DMS79 treated with DMSO at 0.1 percent for 48 hours (cell line): ENCODE data around the gene ZNHIT3.
A peak's percentile ranks its signal among the peaks of the same experiment; 100 is the strongest.

Source experiments
- DNase-seq: peaks from one replicate; lab custom pipeline; 2025; lab: John Stamatoyannopoulos, UW

The ZNHIT3 gene

GRCh38 chr17:36512641-36513040 lies 26.2 kb downstream of the ZNHIT3 start:
- no peak for DNase-seq

- no peak for DNase-seq
These were observed 28.4 kb downstream of the ZNHIT3 start for GRCh38 chr17:36514856-36515255.

- DNase-seq = no peak
These were observed 29.4 kb downstream of the ZNHIT3 start for GRCh38 chr17:36515837-36516236.

- no peak for DNase-seq
These were observed 36.6 kb downstream of the ZNHIT3 start for GRCh38 chr17:36523113-36523512.

GRCh38 chr17:36524428-36524876 lies 38.0 kb downstream of the ZNHIT3 start:
- DNase-seq = no peak

- DNase-seq = no peak
These were observed 38.6 kb downstream of the ZNHIT3 start for GRCh38 chr17:36525113-36525512.

- DNase-seq = no peak
These were observed 39.4 kb downstream of the ZNHIT3 start for GRCh38 chr17:36525888-36526287.

- DNase-seq = no peak
These were observed 41.3 kb downstream of the ZNHIT3 start for GRCh38 chr17:36527621-36528250.

GRCh38 chr17:36529121-36529520 lies 42.6 kb downstream of the ZNHIT3 start:
- no peak for DNase-seq

GRCh38 chr17:36532435-36532975 lies 46.0 kb downstream of the ZNHIT3 start:
- DNase-seq = no peak

- DNase-seq = peak; percentile 77
These were observed 47.7 kb downstream of the ZNHIT3 start for GRCh38 chr17:36533935-36534839.

- DNase-seq = peak; percentile 89
These were observed 48.6 kb downstream of the ZNHIT3 start, which contains the start of the genes MYO19 and PIGW for GRCh38 chr17:36534840-36535668. MYO19 (minus strand) TSS chr17:36534868; CDS start chr17:36532538, 2,330 bp downstream. PIGW (plus strand) TSS chr17:36534987; CDS start chr17:36537102, 2,115 bp downstream.

- DNase-seq = peak; percentile 30
These were observed 49.2 kb downstream of the ZNHIT3 start for GRCh38 chr17:36535669-36536081.

- no peak for DNase-seq
These were observed 54.2 kb downstream of the ZNHIT3 start for GRCh38 chr17:36540696-36541095.

GRCh38 chr17:36542755-36543154 lies 56.3 kb downstream of the ZNHIT3 start:
- no peak for DNase-seq

- DNase-seq = peak; percentile 63
These were observed 57.5 kb downstream of the ZNHIT3 start for GRCh38 chr17:36544044-36544306.

- DNase-seq = peak; percentile 74
These were observed 58.0 kb downstream of the ZNHIT3 start, which contains the start of gene GGNBP2 for GRCh38 chr17:36544307-36545076. GGNBP2 (plus strand) TSS chr17:36544919; CDS start chr17:36545725, 806 bp downstream.

- no peak for DNase-seq
These were observed 58.6 kb downstream of the ZNHIT3 start for GRCh38 chr17:36545077-36545464.
